Activated T-helper 1 cell treated with anti-CD3 and anti-CD28 coated beads, Interleukin-12 subunit alpha, Interleukin-12 subunit beta, Interleukin-2, Interleukin-4 antibody, amounts not matched to agents 30 ng/mL and 10 ng/mL and 1 ng/mL, durations not matched to agents 14 hours and 24 hours and 36 hours (primary cell): Measurements from ENCODE around the gene PROX2. TPM values are rescaled to one million over a fixed set of nuclear protein-coding genes. Genes with fewer than 3 reads are reported as not detected.
A peak's percentile ranks its signal among the peaks of the same experiment; 100 is the strongest.

Source experiments
- DNase-seq: peaks from one replicate; pipeline ENCODE4 v3.0.0; 2021; ENCODE audit warnings: low spot score
- H3K27ac Mint-ChIP-seq: one replicate; pipeline ENCODE4 v1.8.0; 2021; ENCODE audit warnings: mild to moderate bottlenecking, mixed read lengths
- H3K27me3 Mint-ChIP-seq: one replicate; pipeline ENCODE4 v1.8.0; 2022; ENCODE audit warnings: mild to moderate bottlenecking, moderate library complexity, mixed read lengths; ENCODE audit not compliant: insufficient read depth
- H3K36me3 Mint-ChIP-seq: one replicate; pipeline ENCODE4 v1.8.0; 2021; ENCODE audit warnings: low read depth, mixed read lengths
- H3K4me1 Mint-ChIP-seq: one replicate; pipeline ENCODE4 v1.8.0; 2021; ENCODE audit warnings: low read depth, mixed read lengths
- H3K4me3 Mint-ChIP-seq: one replicate; pipeline ENCODE4 v1.8.0; 2021; ENCODE audit warnings: mild to moderate bottlenecking, moderate library complexity, mixed read lengths
- H3K9me3 Mint-ChIP-seq: one replicate; pipeline ENCODE4 v1.8.0; 2021; ENCODE audit warnings: mixed read lengths
- intact Hi-C: fragments of 100-400 bp; cut with micrococcal nuclease; formaldehyde crosslinking; loops from one replicate; pipeline ENCODE4 v1.15.1; 2024
- total RNA-seq: library from RNA; stranded (reverse); gene quantifications from 2 replicates; pipeline ENCODE4 v1.2.3, GENCODE V29; 2022

The PROX2 gene
- total RNA-seq, 1 donor from 2014 or later: not detected

- H3K4me3 Mint-ChIP-seq: peak overlapping the region; percentile 100
- DNase-seq: peak; percentile 40
- H3K27me3 Mint-ChIP-seq: no peaks in the 10 kb centered on the region
- peak overlapping the region; percentile 99 for H3K27ac Mint-ChIP-seq
- intact Hi-C loops: loop anchor here (1.0 to 10.0 kb wide), 5 partner anchors 21 to 580 kb away; partner anchors contain the start of genes ABCD4, ACYP1, AREL1 and FCF1
- peaks cover 52% of the 10 kb centered on the region for H3K4me1 Mint-ChIP-seq
- peaks cover 34% of the 10 kb centered on the region for H3K36me3 Mint-ChIP-seq
- no peaks in the 10 kb centered on the region for H3K9me3 Mint-ChIP-seq
Observed at GRCh38 chr14:74882103-74882920, 6.4 kb upstream of the PROX2 start.

GRCh38 chr14:74881431-74882102, 5.6 kb upstream of the PROX2 start, which contains the start of gene DLST:
Gene DLST (plus strand): TSS chr14:74881916. CDS start chr14:74881954, 38 bp downstream.
- no peaks in the 10 kb centered on the region for H3K9me3 Mint-ChIP-seq
- intact Hi-C loops: loop anchor here (1.0 to 10.0 kb wide), 11 partner anchors 20 to 579 kb away; partner anchors contain the start of genes ABCD4, ACYP1, AREL1 and EIF2B2
- peaks cover 34% of the 10 kb centered on the region for H3K36me3 Mint-ChIP-seq
- peak within 1 kb of the TSS; percentile 99 for H3K27ac Mint-ChIP-seq
- H3K4me3 Mint-ChIP-seq: peak within 1 kb of the TSS; percentile 100
- H3K4me1 Mint-ChIP-seq: peaks cover 54% of the 10 kb centered on the region
- peak; percentile 84 for DNase-seq
- no peaks in the 10 kb centered on the region for H3K27me3 Mint-ChIP-seq

- no peak for DNase-seq
- Mint-ChIP-seq H3K9me3 (no peaks in the 10 kb centered on the region), H3K36me3 (peaks cover 20% of the 10 kb centered on the region), H3K4me3 (peak overlapping the region; percentile 56), H3K27ac (peak overlapping the region; percentile 58), H3K27me3 (no peaks in the 10 kb centered on the region), H3K4me1 (peaks cover 49% of the 10 kb centered on the region)
- intact Hi-C loops: loop anchor here (2.0 to 10.0 kb wide), 5 partner anchors 39 to 577 kb away; partner anchors contain the start of genes ABCD4, ACYP1, AREL1 and FCF1
Observed at GRCh38 chr14:74879427-74880182, 3.7 kb upstream of the PROX2 start.

GRCh38 chr14:74875204-74875603, 741 bp downstream of the PROX2 start:
- peaks cover 16% of the 10 kb centered on the region for H3K4me1 Mint-ChIP-seq
- DNase-seq: no peak
- H3K4me3 Mint-ChIP-seq: no peak overlapping the region
- intact Hi-C loops: no loop called here
- H3K9me3 Mint-ChIP-seq: no peaks in the 10 kb centered on the region
- no peaks in the 10 kb centered on the region for H3K36me3 Mint-ChIP-seq
- peaks cover 2% of the 10 kb centered on the region for H3K27me3 Mint-ChIP-seq
- H3K27ac Mint-ChIP-seq: no peak overlapping the region

DNA sequence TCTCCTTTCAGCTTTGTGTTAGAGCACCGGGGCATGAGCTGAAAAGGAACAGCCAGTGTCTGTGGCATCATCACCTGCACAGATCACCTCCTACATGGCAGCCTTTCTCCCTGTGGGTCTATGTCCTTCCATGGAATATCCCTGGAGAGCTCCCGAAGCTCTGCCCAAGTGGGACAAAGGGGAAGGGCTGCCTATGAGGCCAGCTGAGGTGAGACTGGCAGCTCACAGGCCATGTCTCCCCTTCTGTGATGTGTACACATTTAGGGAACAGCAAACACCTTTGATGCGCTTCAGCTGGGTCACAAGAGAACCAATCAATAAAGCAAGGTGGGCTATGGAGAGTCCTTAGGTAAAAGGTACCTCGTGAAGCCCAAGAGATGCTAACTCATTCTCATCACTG, 4.1 kb downstream of the PROX2 start:
- H3K9me3 Mint-ChIP-seq: no peaks in the 10 kb centered on the region
- H3K27ac Mint-ChIP-seq: no peak overlapping the region
- intact Hi-C loops: no loop called here
- H3K4me1 Mint-ChIP-seq: peaks cover 33% of the 10 kb centered on the region
- no peak for DNase-seq
- H3K27me3 Mint-ChIP-seq: peaks cover 2% of the 10 kb centered on the region
- no peak overlapping the region for H3K4me3 Mint-ChIP-seq
- H3K36me3 Mint-ChIP-seq: no peaks in the 10 kb centered on the region

GRCh38 chr14:74868739-74869138, 7.2 kb downstream of the PROX2 start:
- Mint-ChIP-seq H3K27me3 (peaks cover 4% of the 10 kb centered on the region), H3K9me3 (no peaks in the 10 kb centered on the region), H3K27ac (no peak overlapping the region), H3K4me3 (no peak overlapping the region), H3K4me1 (peaks cover 26% of the 10 kb centered on the region), H3K36me3 (no peaks in the 10 kb centered on the region)
- DNase-seq: no peak
- intact Hi-C loops: no loop called here

DNA sequence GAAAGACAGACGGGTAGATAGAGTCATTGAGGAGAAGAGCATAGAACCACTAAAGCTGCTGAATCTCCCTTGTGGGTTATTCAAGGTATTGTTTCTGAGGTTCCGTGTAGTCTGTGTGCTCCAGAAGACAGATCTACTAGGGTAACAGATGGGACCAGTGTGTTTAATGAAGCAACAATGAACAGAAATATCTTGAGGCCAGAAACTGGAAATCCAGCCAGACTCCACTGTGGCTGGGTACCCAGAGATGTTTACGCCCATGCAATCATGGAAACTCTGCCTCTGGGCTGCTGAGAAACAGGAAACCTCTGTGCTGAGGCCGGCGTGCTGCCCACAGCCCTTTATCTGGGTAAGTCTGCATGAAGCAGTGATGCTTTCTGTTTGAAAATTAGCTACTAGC, 8.3 kb downstream of the PROX2 start:
- H3K36me3 Mint-ChIP-seq: no peaks in the 10 kb centered on the region
- peaks cover 2% of the 10 kb centered on the region for H3K27me3 Mint-ChIP-seq
- H3K4me3 Mint-ChIP-seq: no peak overlapping the region
- H3K4me1 Mint-ChIP-seq: peaks cover 29% of the 10 kb centered on the region
- peak overlapping the region; percentile 59 for H3K27ac Mint-ChIP-seq
- H3K9me3 Mint-ChIP-seq: no peaks in the 10 kb centered on the region
- peak; percentile 48 for DNase-seq
- intact Hi-C loops: no loop called here

DNA sequence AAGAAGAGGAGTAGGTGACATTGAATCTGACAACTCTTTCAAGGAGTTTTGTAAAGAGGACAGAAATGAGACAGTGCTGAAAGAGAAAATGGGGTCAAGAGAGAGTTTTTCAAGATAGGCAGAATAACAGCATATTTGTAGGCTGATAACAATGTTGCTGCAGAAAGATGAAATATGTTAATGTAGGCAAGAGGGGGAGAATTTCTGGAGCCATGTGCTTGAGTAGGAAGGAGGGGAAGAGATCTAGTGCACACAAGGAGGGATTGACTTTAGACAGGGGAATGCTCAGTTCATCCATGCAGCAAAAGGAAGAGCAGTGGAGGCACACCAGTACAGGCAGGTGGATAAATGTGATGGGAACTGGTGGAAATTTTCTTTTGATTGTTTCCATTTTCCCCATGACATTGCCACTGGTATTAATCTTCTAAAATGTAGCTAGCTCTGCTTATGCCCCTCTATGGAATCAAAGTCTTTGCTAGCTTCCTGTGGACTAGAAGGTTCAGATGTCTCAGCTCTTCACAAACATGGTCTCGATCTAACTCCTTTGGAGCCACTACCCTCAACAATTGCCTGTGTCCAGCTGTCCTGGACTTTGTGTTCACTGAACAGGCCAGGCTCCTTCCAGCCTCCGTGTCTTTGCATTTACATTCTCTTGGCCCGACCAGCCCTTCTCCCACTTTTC, 9.1 kb downstream of the PROX2 start:
- peaks cover 2% of the 10 kb centered on the region for H3K27me3 Mint-ChIP-seq
- no peak for DNase-seq
- peaks cover 29% of the 10 kb centered on the region for H3K4me1 Mint-ChIP-seq
- H3K9me3 Mint-ChIP-seq: no peaks in the 10 kb centered on the region
- H3K36me3 Mint-ChIP-seq: no peaks in the 10 kb centered on the region
- H3K4me3 Mint-ChIP-seq: no peak overlapping the region
- peak overlapping the region; percentile 59 for H3K27ac Mint-ChIP-seq
- intact Hi-C loops: no loop called here

DNA sequence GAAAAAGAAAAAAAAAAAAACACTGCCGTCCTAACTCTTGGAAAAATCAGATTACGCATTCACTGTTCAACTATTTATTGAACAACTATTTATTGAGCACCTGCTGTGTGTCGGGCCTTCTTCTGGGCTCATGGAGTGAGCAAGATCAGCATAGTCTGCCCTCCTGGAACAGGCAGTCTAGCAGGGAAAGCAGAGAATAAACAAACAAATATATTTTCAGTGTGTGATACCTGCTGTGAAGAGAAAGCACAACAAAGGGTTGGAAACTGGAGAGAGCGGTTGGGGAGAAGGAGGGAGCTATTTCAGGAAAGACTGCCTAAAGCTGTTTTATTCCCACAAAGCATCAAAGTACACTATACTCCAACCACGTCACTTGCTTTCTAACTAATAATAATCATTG, 10.8 kb downstream of the PROX2 start:
- intact Hi-C loops: no loop called here
- no peak overlapping the region for H3K4me3 Mint-ChIP-seq
- H3K4me1 Mint-ChIP-seq: peaks cover 35% of the 10 kb centered on the region
- H3K36me3 Mint-ChIP-seq: no peaks in the 10 kb centered on the region
- no peaks in the 10 kb centered on the region for H3K9me3 Mint-ChIP-seq
- no peak for DNase-seq
- no peak overlapping the region for H3K27ac Mint-ChIP-seq
- H3K27me3 Mint-ChIP-seq: peaks cover 2% of the 10 kb centered on the region

DNA sequence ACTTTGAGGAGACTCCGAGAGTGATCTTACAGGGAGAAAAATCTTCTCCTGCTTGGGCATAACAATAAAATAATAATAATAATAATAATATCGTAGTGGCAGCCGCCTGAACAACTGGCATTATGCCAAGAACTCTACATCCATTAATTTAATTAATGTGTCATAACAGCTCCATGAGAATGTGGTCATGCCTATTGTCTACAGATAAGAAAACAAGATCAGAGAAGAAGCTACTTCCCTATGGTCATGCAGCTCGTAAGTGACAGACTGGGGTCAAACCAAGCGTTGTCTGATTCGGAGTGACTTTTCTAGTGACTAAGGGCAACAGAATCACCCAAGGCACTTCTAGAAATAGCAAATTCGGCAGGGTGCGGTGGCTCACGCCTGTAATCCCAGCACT, 11.7 kb downstream of the PROX2 start:
- H3K36me3 Mint-ChIP-seq: no peaks in the 10 kb centered on the region
- intact Hi-C loops: no loop called here
- no peak for DNase-seq
- H3K9me3 Mint-ChIP-seq: no peaks in the 10 kb centered on the region
- H3K4me3 Mint-ChIP-seq: no peak overlapping the region
- H3K27me3 Mint-ChIP-seq: peaks cover 2% of the 10 kb centered on the region
- peaks cover 35% of the 10 kb centered on the region for H3K4me1 Mint-ChIP-seq
- H3K27ac Mint-ChIP-seq: no peak overlapping the region

- intact Hi-C loops: no loop called here
- no peak overlapping the region for H3K27ac Mint-ChIP-seq
Observed at GRCh38 chr14:74863274-74863673, 12.7 kb downstream of the PROX2 start.

GRCh38 chr14:74861734-74862090, 14.2 kb downstream of the PROX2 start:
- no peaks in the 10 kb centered on the region for H3K36me3 Mint-ChIP-seq
- no peak for DNase-seq
- peaks cover 18% of the 10 kb centered on the region for H3K4me1 Mint-ChIP-seq
- peaks cover 2% of the 10 kb centered on the region for H3K27me3 Mint-ChIP-seq
- intact Hi-C loops: loop anchor here (1.0 kb wide), 4 partner anchors 21 to 227 kb away; no protein-coding TSS in a partner anchor
- no peaks in the 10 kb centered on the region for H3K9me3 Mint-ChIP-seq
- H3K4me3 Mint-ChIP-seq: no peak overlapping the region
- H3K27ac Mint-ChIP-seq: no peak overlapping the region

More at GRCh38 chr14:74863274-74863673, 12.7 kb downstream of the PROX2 start:
- no peak overlapping the region for H3K4me3 Mint-ChIP-seq
- DNase-seq: no peak
- H3K27me3 Mint-ChIP-seq: peaks cover 2% of the 10 kb centered on the region
- H3K36me3 Mint-ChIP-seq: no peaks in the 10 kb centered on the region
- peaks cover 33% of the 10 kb centered on the region for H3K4me1 Mint-ChIP-seq
- no peaks in the 10 kb centered on the region for H3K9me3 Mint-ChIP-seq
